ENCODE data around the gene CTRB1. TPM values are rescaled to one million over a fixed set of nuclear protein-coding genes. Genes with fewer than 3 reads are reported as not detected.

The CTRB1 gene
- total and polyA plus RNA-seq, 2 of the 13 experiments (the other 11 are each of a cell fraction or from before 2014, with no cell fraction given): not detected

DNA sequence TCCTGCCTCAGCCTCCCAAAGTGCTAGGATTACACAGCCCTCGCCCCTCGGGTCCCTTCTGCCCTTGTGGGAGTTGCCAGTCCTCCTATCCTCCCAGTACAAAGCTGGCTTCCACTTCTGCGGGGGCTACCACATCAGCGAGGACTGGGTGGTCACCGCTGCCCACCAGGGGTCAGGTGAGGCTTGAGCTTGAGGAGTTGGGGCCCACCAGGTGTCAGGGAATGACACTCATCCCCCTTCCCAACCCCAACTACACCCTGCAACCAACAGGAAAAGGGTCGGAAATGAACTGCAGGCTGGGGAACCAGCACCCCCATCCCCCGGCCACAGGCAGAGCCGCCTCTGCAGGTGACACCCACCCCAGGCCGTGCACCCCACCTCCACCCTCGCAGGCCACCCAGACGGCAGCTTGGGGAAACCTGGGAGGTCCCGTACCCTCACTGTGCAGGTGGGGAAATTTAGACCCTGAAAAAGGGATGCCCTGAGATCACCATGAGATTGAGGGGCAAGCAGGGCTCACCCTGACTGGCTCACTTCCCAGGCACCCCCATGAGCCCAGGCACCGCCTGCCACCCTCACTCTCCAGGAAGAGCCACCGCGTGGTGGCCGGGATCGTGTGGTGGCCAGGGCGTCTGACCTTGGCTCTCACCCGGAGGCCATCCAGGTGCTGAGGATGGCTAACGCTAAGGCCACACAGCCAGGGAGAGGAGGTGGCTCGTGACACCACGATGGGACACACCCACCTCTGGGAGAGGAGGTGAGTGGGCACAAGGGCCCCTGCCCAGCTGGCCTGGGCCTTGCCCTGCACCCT, 8.0 kb downstream of the CTRB1 start (continued):
- no peak for TF ChIP-seq FOXK2 (IDR thresholded peaks at IDR 0.05)
- TF ChIP-seq, protein P1, sequence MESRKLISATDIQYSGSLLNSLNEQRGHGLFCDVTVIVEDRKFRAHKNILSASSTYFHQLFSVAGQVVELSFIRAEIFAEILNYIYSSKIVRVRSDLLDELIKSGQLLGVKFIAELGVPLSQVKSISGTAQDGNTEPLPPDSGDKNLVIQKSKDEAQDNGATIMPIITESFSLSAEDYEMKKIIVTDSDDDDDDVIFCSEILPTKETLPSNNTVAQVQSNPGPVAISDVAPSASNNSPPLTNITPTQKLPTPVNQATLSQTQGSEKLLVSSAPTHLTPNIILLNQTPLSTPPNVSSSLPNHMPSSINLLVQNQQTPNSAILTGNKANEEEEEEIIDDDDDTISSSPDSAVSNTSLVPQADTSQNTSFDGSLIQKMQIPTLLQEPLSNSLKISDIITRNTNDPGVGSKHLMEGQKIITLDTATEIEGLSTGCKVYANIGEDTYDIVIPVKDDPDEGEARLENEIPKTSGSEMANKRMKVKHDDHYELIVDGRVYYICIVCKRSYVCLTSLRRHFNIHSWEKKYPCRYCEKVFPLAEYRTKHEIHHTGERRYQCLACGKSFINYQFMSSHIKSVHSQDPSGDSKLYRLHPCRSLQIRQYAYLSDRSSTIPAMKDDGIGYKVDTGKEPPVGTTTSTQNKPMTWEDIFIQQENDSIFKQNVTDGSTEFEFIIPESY (CRISPR knock-in tag; IDR thresholded peaks at IDR 0.05): no peak
- no peak for TF ChIP-seq SIX1 (CRISPR knock-in tag; IDR thresholded peaks at IDR 0.05; ENCODE audit: borderline replicate concordance)
- no peak for TF ChIP-seq RFX1 (IDR thresholded peaks at IDR 0.05)
- peak; percentile 6 for TF ChIP-seq SRSF1 (optimal IDR thresholded peaks at IDR 0.05; ENCODE audit: low read depth, low read length)
- no peak for TF ChIP-seq NCOA2 (CRISPR knock-in tag; IDR thresholded peaks at IDR 0.05)
- no peak for TF ChIP-seq ZNF143 (CRISPR knock-in tag; IDR thresholded peaks at IDR 0.05)
- TF ChIP-seq SMAD9 (CRISPR knock-in tag; IDR thresholded peaks at IDR 0.05): no peak
- TF ChIP-seq, protein P2, sequence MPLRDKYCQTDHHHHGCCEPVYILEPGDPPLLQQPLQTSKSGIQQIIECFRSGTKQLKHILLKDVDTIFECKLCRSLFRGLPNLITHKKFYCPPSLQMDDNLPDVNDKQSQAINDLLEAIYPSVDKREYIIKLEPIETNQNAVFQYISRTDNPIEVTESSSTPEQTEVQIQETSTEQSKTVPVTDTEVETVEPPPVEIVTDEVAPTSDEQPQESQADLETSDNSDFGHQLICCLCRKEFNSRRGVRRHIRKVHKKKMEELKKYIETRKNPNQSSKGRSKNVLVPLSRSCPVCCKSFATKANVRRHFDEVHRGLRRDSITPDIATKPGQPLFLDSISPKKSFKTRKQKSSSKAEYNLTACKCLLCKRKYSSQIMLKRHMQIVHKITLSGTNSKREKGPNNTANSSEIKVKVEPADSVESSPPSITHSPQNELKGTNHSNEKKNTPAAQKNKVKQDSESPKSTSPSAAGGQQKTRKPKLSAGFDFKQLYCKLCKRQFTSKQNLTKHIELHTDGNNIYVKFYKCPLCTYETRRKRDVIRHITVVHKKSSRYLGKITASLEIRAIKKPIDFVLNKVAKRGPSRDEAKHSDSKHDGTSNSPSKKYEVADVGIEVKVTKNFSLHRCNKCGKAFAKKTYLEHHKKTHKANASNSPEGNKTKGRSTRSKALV (CRISPR knock-in tag; IDR thresholded peaks at IDR 0.05): no peak
- TF ChIP-seq TBX3 (IDR thresholded peaks at IDR 0.05; ENCODE audit: borderline replicate concordance): no peak
- no peak for TF ChIP-seq ZNF703 (CRISPR knock-in tag; IDR thresholded peaks at IDR 0.05; ENCODE audit: borderline replicate concordance)
- TF ChIP-seq, protein P3, sequence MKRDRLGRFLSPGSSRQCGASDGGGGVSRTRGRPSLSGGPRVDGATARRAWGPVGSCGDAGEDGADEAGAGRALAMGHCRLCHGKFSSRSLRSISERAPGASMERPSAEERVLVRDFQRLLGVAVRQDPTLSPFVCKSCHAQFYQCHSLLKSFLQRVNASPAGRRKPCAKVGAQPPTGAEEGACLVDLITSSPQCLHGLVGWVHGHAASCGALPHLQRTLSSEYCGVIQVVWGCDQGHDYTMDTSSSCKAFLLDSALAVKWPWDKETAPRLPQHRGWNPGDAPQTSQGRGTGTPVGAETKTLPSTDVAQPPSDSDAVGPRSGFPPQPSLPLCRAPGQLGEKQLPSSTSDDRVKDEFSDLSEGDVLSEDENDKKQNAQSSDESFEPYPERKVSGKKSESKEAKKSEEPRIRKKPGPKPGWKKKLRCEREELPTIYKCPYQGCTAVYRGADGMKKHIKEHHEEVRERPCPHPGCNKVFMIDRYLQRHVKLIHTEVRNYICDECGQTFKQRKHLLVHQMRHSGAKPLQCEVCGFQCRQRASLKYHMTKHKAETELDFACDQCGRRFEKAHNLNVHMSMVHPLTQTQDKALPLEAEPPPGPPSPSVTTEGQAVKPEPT (CRISPR knock-in tag; IDR thresholded peaks at IDR 0.05; ENCODE audit: low read depth): no peak
- TF ChIP-seq ZSCAN9 (CRISPR knock-in tag; IDR thresholded peaks at IDR 0.05; ENCODE audit: borderline replicate concordance): no peak
- TF ChIP-seq ZNF136 (CRISPR knock-in tag; IDR thresholded peaks at IDR 0.05; ENCODE audit: low read depth): no peak
- TF ChIP-seq, protein P4, sequence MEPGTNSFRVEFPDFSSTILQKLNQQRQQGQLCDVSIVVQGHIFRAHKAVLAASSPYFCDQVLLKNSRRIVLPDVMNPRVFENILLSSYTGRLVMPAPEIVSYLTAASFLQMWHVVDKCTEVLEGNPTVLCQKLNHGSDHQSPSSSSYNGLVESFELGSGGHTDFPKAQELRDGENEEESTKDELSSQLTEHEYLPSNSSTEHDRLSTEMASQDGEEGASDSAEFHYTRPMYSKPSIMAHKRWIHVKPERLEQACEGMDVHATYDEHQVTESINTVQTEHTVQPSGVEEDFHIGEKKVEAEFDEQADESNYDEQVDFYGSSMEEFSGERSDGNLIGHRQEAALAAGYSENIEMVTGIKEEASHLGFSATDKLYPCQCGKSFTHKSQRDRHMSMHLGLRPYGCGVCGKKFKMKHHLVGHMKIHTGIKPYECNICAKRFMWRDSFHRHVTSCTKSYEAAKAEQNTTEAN (CRISPR knock-in tag; conservative IDR thresholded peaks at IDR 0.05): no peak
- TF ChIP-seq NAIF1 (CRISPR knock-in tag; IDR thresholded peaks at IDR 0.05; ENCODE audit: borderline replicate concordance): no peak
- TF ChIP-seq, protein P5, sequence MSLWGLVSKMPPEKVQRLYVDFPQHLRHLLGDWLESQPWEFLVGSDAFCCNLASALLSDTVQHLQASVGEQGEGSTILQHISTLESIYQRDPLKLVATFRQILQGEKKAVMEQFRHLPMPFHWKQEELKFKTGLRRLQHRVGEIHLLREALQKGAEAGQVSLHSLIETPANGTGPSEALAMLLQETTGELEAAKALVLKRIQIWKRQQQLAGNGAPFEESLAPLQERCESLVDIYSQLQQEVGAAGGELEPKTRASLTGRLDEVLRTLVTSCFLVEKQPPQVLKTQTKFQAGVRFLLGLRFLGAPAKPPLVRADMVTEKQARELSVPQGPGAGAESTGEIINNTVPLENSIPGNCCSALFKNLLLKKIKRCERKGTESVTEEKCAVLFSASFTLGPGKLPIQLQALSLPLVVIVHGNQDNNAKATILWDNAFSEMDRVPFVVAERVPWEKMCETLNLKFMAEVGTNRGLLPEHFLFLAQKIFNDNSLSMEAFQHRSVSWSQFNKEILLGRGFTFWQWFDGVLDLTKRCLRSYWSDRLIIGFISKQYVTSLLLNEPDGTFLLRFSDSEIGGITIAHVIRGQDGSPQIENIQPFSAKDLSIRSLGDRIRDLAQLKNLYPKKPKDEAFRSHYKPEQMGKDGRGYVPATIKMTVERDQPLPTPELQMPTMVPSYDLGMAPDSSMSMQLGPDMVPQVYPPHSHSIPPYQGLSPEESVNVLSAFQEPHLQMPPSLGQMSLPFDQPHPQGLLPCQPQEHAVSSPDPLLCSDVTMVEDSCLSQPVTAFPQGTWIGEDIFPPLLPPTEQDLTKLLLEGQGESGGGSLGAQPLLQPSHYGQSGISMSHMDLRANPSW (CRISPR knock-in tag; IDR thresholded peaks at IDR 0.05; ENCODE audit: borderline replicate concordance): no peak
